ENCODE results near the gene GRM5.

DNA sequence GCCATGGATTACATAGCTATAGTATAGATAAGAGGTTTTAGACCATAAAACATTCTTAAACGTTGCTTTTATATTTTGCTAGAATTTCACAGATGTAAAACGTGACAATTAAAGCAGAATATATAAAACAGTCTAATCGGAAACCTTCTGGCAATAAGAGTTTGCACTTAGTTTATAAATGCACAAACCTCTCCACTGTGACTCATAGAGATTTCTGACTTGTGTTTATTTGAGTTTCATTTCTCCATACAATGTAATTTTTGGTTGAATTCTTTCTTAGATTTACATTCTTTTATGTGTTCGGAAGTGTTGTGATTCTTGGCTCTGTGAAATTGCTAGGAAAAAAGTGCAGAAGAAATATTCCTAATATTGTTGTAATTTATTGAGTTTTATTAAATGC lies 439.6 kb downstream of the GRM5 start:
- TF ChIP-seq, protein P1, sequence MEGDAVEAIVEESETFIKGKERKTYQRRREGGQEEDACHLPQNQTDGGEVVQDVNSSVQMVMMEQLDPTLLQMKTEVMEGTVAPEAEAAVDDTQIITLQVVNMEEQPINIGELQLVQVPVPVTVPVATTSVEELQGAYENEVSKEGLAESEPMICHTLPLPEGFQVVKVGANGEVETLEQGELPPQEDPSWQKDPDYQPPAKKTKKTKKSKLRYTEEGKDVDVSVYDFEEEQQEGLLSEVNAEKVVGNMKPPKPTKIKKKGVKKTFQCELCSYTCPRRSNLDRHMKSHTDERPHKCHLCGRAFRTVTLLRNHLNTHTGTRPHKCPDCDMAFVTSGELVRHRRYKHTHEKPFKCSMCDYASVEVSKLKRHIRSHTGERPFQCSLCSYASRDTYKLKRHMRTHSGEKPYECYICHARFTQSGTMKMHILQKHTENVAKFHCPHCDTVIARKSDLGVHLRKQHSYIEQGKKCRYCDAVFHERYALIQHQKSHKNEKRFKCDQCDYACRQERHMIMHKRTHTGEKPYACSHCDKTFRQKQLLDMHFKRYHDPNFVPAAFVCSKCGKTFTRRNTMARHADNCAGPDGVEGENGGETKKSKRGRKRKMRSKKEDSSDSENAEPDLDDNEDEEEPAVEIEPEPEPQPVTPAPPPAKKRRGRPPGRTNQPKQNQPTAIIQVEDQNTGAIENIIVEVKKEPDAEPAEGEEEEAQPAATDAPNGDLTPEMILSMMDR (IDR thresholded peaks at IDR 0.05): no peak
- TF ChIP-seq POLR2A (IDR thresholded peaks at IDR 0.05): no peak

Measured in esophagus squamous epithelium (tissue), 4 donors.